Stomach (tissue), 4 donors: ENCODE measurements around the gene FANCD2OS.

Experiments used
- CTCF ChIP-seq, 7 experiments: fragments of 450-650 bp in 4 of 7; fragments of 200-600 bp in 3 of 7; sonication (generic) in 3 of 7; IDR thresholded peaks; one replicate each; pipeline ENCODE4 v1.5.1; 2016 to 2019; ENCODE audit warnings: antibody characterized with exemption in 7 of 7, control low read depth in 2 of 7, mild to moderate bottlenecking in 1 of 7
- EP300 ChIP-seq: sonication (generic); formaldehyde crosslinking; IDR thresholded peaks from one replicate; pipeline ENCODE4 v1.6.1; 2017; ENCODE audit warnings: antibody characterized with exemption
- POLR2A ChIP-seq, 4 donors: fragments of 450-650 bp; IDR thresholded peaks; one replicate each; pipeline ENCODE4 v1.6.1; 2016; ENCODE audit warnings: antibody characterized with exemption in 4 of 4, control low read depth in 2 of 4, mild to moderate bottlenecking in 1 of 4, moderate library complexity in 1 of 4
- POLR2AphosphoS5 ChIP-seq, 3 donors: sonication (generic); formaldehyde crosslinking; IDR thresholded peaks; one replicate each; pipeline ENCODE4 v1.6.1; 2016; ENCODE audit warnings: antibody characterized with exemption in 3 of 3

- TF ChIP-seq CTCF (IDR thresholded peaks at IDR 0.05) (no peak), POLR2AphosphoS5 (IDR thresholded peaks at IDR 0.05) (no peak), POLR2A (IDR thresholded peaks at IDR 0.05) (no peak), EP300 (no peak)
Measured at GRCh38 chr3:10088256-10088655, 19.8 kb downstream of the FANCD2OS start.
